K562 (cell line): ENCODE measurements around the gene PRKAG2. TPM values are rescaled to one million over a fixed set of nuclear protein-coding genes. Genes with fewer than 3 reads are reported as not detected.

Experiments used
- ATAC-seq: fragments of 200-7000 bp; cut with Tn5 transposase; 3 replicates; pipeline ENCODE4 v1.9.1; 2020; ENCODE audit warnings: moderate library complexity
- BruUV-seq: library from RNA; stranded (reverse); fragments of 400-500 nt; replicated peaks from 2 replicates; lab custom pipeline; 2021; lab: Mats Ljungman, UMichigan
- CTCF ChIA-PET: fragments of 300-600 bp; formaldehyde crosslinking; extraction: SDS; loops from one replicate; lab custom pipeline; 2021; ENCODE audit warnings: low intra/inter-chr PET ratio; lab: Yijun Ruan, JAX
- POLR2A ChIA-PET: fragments of 300-600, 350-650 bp; sonication (Branson Sonifier 250); formaldehyde crosslinking; extraction: SDS; loops from one replicate; lab custom pipeline; 2021; ENCODE audit warnings: antibody characterized with exemption, inconsistent platforms; lab: Yijun Ruan, JAX
- DNase-seq, 4 experiments: peaks; one replicate each; pipeline versions ENCODE4 v3.0.0 to v3.0.0-alpha.2; 2011 to 2018; ENCODE audit warnings: low spot score in 3 of 4, mixed read lengths in 3 of 4; ENCODE audit errors: extremely low read depth in 1 of 4
- FAIRE-seq: peaks from 2 replicates; lab custom pipeline; 2011; peaks lifted over from hg19 to GRCh38; lab: Jason Lieb, UNC
- H2AFZ ChIP-seq: 2 replicates; pipeline ENCODE4 v1.6.0; 2011; ENCODE audit warnings: low read depth, low read length, control low read depth, inconsistent platforms
- H3K27ac ChIP-seq: fragments of 200-600 bp; 3 replicates; pipeline ENCODE4 v1.8.0; 2011; ENCODE audit warnings: low read depth, mild to moderate bottlenecking, control low read depth, inconsistent platforms, low read length, moderate library complexity, mixed read lengths; ENCODE audit errors: extremely low read depth
- H3K27me3 ChIP-seq, 2 experiments: fragments of 300-600 bp in 1 of 2; 2 replicates in 1 of 2; 3 replicates in 1 of 2; pipeline versions ENCODE4 v1.6.0 to v1.8.0; 2011; ENCODE audit warnings: inconsistent platforms in 2 of 2, low read length in 2 of 2, mild to moderate bottlenecking in 1 of 2, mixed read lengths in 1 of 2, moderate library complexity in 1 of 2; ENCODE audit not compliant: control insufficient read depth in 2 of 2, insufficient read depth in 2 of 2
- H3K36me3 ChIP-seq: fragments of 300-600 bp; 3 replicates; pipeline ENCODE4 v1.8.0; 2011; ENCODE audit warnings: mild to moderate bottlenecking, low read length, inconsistent platforms; ENCODE audit not compliant: control insufficient read depth, insufficient read depth
- H3K4me1 ChIP-seq, 2 experiments: fragments of 200-600 bp in 1 of 2; replicated peaks in 1 of 2; 2 replicates in 1 of 2; 3 replicates in 1 of 2; pipeline versions ENCODE4 v1.5.1 to v1.8.0; 2011; ENCODE audit warnings: inconsistent platforms in 2 of 2, low read length in 2 of 2, mild to moderate bottlenecking in 1 of 2, mixed read lengths in 1 of 2, moderate library complexity in 1 of 2; ENCODE audit not compliant: control insufficient read depth in 2 of 2, insufficient read depth in 2 of 2
- H3K4me2 ChIP-seq: 2 replicates; pipeline ENCODE4 v1.6.1; 2011; ENCODE audit warnings: low read length, control low read depth, inconsistent platforms, mixed read lengths; ENCODE audit not compliant: insufficient read depth
- H3K4me3 ChIP-seq: fragments of 200-600 bp; sonication (generic), shearing (Covaris generic); 2 replicates; pipeline ENCODE4 v1.5.1; 2016; ENCODE audit warnings: control low read depth, inconsistent platforms
- H3K79me2 ChIP-seq: fragments of 200-600 bp; 3 replicates; pipeline ENCODE4 v1.8.0; 2011; ENCODE audit warnings: low read length, inconsistent platforms; ENCODE audit not compliant: control insufficient read depth, insufficient read depth
- H3K9ac ChIP-seq, 2 experiments: 2 replicates each; pipeline versions ENCODE4 v1.6.0 to v1.6.1; 2011; ENCODE audit warnings: low read depth in 2 of 2, low read length in 2 of 2, control low read depth in 1 of 2, inconsistent platforms in 1 of 2, mild to moderate bottlenecking in 1 of 2, mixed read lengths in 1 of 2; ENCODE audit not compliant: insufficient read depth in 1 of 2
- H3K9me1 ChIP-seq: one replicate; pipeline ENCODE4 v1.6.0; 2011; ENCODE audit warnings: inconsistent platforms, mild to moderate bottlenecking, low read length, moderate library complexity; ENCODE audit not compliant: control insufficient read depth, insufficient read depth
- H3K9me3 ChIP-seq: replicated peaks from 2 replicates; pipeline ENCODE4 v1.5.1; 2011; ENCODE audit warnings: low read depth, low read length, inconsistent platforms; ENCODE audit not compliant: control insufficient read depth, insufficient read depth
- H4K20me1 ChIP-seq: replicated peaks from 2 replicates; pipeline ENCODE4 v1.6.1; 2011; ENCODE audit warnings: low read length, inconsistent platforms, mixed read lengths; ENCODE audit not compliant: control insufficient read depth, insufficient read depth
- CC2D1A ChIP-seq: fragments of 450-650 bp; IDR thresholded peaks from 2 replicates; pipeline ENCODE4 v1.6.1; 2017; ENCODE audit warnings: mild to moderate bottlenecking
- CEBPB ChIP-seq: fragments of 450-650 bp; IDR thresholded peaks from 2 replicates; pipeline ENCODE4 v1.6.1; 2016; ENCODE audit warnings: missing genetic modification characterization, missing compliant biosample characterization
- CREM ChIP-seq: IDR thresholded peaks from 2 replicates; pipeline ENCODE4 v1.6.1; 2014; ENCODE audit warnings: antibody characterized with exemption, low read depth
- FUS ChIP-seq: fragments of 200-400 bp; formaldehyde crosslinking; optimal IDR thresholded peaks from 2 replicates; pipeline ENCODE3; 2017; ENCODE audit warnings: low read depth, low read length
- RBM14 ChIP-seq: fragments of 200-400 bp; formaldehyde crosslinking; IDR thresholded peaks from 2 replicates; pipeline ENCODE4 v1.6.1; 2018; ENCODE audit warnings: low read depth, mild to moderate bottlenecking, low read length, moderate library complexity, borderline replicate concordance; ENCODE audit not compliant: insufficient read depth
- RBM34 ChIP-seq: fragments of 200-400 bp; formaldehyde crosslinking; IDR thresholded peaks from 2 replicates; pipeline ENCODE4 v1.6.1; 2018; ENCODE audit warnings: low read length, borderline replicate concordance; ENCODE audit not compliant: insufficient read depth
- SMAD4 ChIP-seq: fragments of 250-450 bp; sonication (Bioruptor Pico); conservative IDR thresholded peaks from 2 replicates; pipeline ENCODE4 v1.8.0; 2021; ENCODE audit warnings: inconsistent platforms, mild to moderate bottlenecking, moderate library complexity
- ZBTB7A ChIP-seq: IDR thresholded peaks from 2 replicates; pipeline ENCODE4 v1.6.1; 2011; ENCODE audit warnings: low read depth, mild to moderate bottlenecking, low read length, moderate library complexity, borderline replicate concordance; ENCODE audit not compliant: control insufficient read depth
- ZC3H11A ChIP-seq: IDR thresholded peaks from 2 replicates; pipeline ENCODE4 v1.6.1; 2012; ENCODE audit warnings: low read depth, low read length, improper control_type of control experiment
- WGBS: fragments of 100-300 bp; shearing (Covaris generic); methylation state at CpG from one replicate; pipeline ENCODE4 v1.1.6; 2016; ENCODE audit warnings: low coverage, mixed read lengths; ENCODE audit not compliant: insufficient coverage; ENCODE audit errors: missing lambda C conversion rate; 5-methylcytosine and 5-hydroxymethylcytosine counted together
- in situ Hi-C: fragments of 300-500 bp; cut with MboI; formaldehyde crosslinking; loops from 4 replicates; pipeline ENCODE4 v1.15.0; 2018; ENCODE audit warnings: inconsistent platforms, mixed read lengths
- intact Hi-C: fragments of 100-400 bp; cut with micrococcal nuclease; formaldehyde crosslinking; loops from 2 replicates; pipeline ENCODE4 v1.14.2; 2022
- polyA plus RNA-seq, 8 experiments: library from polyadenylated mRNA; depleted of rRNA in 4 of 8; stranded (reverse) in 5 of 8; unstranded in 3 of 8; fragments of >200 nt; fragmentation: Nextera tagmentation in 2 of 8; fragmentation: Illumina TruSeq in 1 of 8; extraction: Ambion mirVana in 2 of 8; extraction: Trizol in 1 of 8; gene quantifications; 2 replicates each; pipeline versions ENCODE4 v1.2.1 to v1.2.3, GENCODE V29; 2011 to 2014; ENCODE audit warnings: inconsistent platforms in 1 of 8, missing spikeins in 1 of 8
- total RNA-seq, 7 experiments: library from RNA; depleted of rRNA in 6 of 7; stranded (reverse); fragments of >200 nt in 6 of 7; fragmentation: Illumina TruSeq in 2 of 7; extraction: Trizol in 2 of 7; gene quantifications; 2 replicates each; pipeline versions ENCODE4 v1.2.1 to v1.2.3, GENCODE V29; 2011 to 2021; ENCODE audit warnings: low replicate concordance in 1 of 7
- TF ChIP-seq, protein P1 (sequence below), 2 experiments: fragments of 450-650 bp; IDR thresholded peaks; 2 replicates each; pipeline ENCODE4 v1.6.1; 2016
- TF ChIP-seq, protein P2 (sequence below): fragments of 250-450 bp; sonication (Bioruptor Pico); IDR thresholded peaks from 2 replicates; pipeline ENCODE4 v1.4.0; 2020

Gene PRKAG2
- total and polyA plus RNA-seq, 9 of the 15 experiments (the other 6 are each of a cell fraction or from before 2014, with no cell fraction given), result 0.99 to 5.6 (median 3.3) TPM

DNA sequence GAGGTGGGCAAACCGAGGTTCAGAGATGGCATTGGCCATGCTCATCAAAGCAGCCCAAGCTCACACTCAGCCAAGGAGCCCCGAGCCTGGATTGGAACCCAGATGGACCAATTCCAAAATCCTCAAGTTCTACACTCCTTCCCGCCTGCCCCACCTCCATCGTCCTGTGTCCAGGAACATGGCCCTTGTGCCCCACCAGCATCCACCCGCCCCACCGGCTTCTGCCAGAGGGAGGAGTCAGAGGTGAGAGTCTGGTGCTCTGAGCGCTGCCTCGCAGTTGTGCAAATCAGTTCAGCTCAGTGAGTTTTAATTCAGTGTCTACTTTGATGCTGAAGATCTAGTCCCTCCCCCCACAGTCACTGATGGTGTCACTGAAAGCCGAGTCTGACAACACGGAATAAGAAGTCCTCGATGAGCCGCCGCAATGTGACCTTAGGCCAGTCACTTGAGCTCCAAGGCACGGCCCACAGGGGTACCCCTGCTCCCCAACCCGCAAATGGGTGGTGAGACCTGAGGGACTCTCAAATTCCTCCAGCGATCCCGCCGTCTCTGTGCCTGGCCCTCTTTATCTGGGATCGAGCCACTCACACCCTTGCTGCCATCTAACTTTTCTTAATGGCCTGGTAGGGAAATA is 26.3 kb downstream of the PRKAG2 start:
- H3K36me3 ChIP-seq, result no peaks in the 10 kb centered on the region
- H4K20me1 ChIP-seq, result peaks cover 38% of the 10 kb centered on the region
- H3K79me2 ChIP-seq, result no peaks in the 10 kb centered on the region
- ChIA-PET POLR2A (interaction anchor here (2.0 kb wide), 1 partner anchor 9 kb away, joined by 8 read pairs; no protein-coding TSS in a partner anchor), CTCF (no interaction called here)
- TF ChIP-seq ZC3H11A, result no peak
- TF ChIP-seq, protein P1, sequence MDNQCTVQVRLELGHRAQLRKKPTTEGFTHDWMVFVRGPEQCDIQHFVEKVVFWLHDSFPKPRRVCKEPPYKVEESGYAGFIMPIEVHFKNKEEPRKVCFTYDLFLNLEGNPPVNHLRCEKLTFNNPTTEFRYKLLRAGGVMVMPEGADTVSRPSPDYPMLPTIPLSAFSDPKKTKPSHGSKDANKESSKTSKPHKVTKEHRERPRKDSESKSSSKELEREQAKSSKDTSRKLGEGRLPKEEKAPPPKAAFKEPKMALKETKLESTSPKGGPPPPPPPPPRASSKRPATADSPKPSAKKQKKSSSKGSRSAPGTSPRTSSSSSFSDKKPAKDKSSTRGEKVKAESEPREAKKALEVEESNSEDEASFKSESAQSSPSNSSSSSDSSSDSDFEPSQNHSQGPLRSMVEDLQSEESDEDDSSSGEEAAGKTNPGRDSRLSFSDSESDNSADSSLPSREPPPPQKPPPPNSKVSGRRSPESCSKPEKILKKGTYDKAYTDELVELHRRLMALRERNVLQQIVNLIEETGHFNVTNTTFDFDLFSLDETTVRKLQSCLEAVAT (IDR thresholded peaks at IDR 0.05), result no peak
- TF ChIP-seq, protein P2, sequence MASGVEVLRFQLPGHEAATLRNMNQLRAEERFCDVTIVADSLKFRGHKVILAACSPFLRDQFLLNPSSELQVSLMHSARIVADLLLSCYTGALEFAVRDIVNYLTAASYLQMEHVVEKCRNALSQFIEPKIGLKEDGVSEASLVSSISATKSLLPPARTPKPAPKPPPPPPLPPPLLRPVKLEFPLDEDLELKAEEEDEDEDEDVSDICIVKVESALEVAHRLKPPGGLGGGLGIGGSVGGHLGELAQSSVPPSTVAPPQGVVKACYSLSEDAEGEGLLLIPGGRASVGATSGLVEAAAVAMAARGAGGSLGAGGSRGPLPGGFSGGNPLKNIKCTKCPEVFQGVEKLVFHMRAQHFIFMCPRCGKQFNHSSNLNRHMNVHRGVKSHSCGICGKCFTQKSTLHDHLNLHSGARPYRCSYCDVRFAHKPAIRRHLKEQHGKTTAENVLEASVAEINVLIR (CRISPR knock-in tag), result no peak
- TF ChIP-seq CEBPB (tag), result no peak
- TF ChIP-seq FUS, result no peak
- no peak for TF ChIP-seq RBM14
- TF ChIP-seq RBM34, result no peak
- no peak for TF ChIP-seq CC2D1A
- no peak for TF ChIP-seq SMAD4 (CRISPR knock-in tag)
- no peak for TF ChIP-seq ZBTB7A
- TF ChIP-seq CREM, result no peak
- no TSS peak for BruUV-seq
- FAIRE-seq, result peak; percentile 6
- no peak for ATAC-seq
- no peak overlapping the region for H3K4me3 ChIP-seq
- under 1% methylated on average over 19 of the region's 19 CpGs for WGBS
- no peak overlapping the region for H3K27ac ChIP-seq
- H3K9ac ChIP-seq, result no peak overlapping the region
- no peaks in the 10 kb centered on the region for H3K9me3 ChIP-seq
- H3K9me1 ChIP-seq, result no peaks in the 10 kb centered on the region
- no peak overlapping the region for H2AFZ ChIP-seq
- DNase-seq, result no peak
- no peak overlapping the region for H3K4me2 ChIP-seq
- intact Hi-C loops, result no loop called here
- peaks cover 0 to 4% of the 10 kb centered on the region in 2 experiments; a peak in 1 of 5 replicates for H3K4me1 ChIP-seq
- peaks cover 78 to 98% of the 10 kb centered on the region in 2 experiments for H3K27me3 ChIP-seq
- in situ Hi-C loops, result no loop called here
